OCI-LY3 (cell line): ENCODE results near the gene CLSTN2.

Source experiments
- EZH2phosphoT487 ChIP-seq: fragments of 200-600 bp; shearing (Covaris generic); IDR thresholded peaks from 2 replicates; pipeline ENCODE4 v1.6.1; 2018; ENCODE audit warnings: antibody characterized with exemption, mixed run types, low read depth
- TF ChIP-seq, protein P1 (sequence below): fragments of 200-600, 300-600 bp; sonication (generic); IDR thresholded peaks from 2 replicates; pipeline ENCODE4 v1.5.1; 2014; ENCODE audit warnings: antibody characterized with exemption, low read length, low read depth

DNA sequence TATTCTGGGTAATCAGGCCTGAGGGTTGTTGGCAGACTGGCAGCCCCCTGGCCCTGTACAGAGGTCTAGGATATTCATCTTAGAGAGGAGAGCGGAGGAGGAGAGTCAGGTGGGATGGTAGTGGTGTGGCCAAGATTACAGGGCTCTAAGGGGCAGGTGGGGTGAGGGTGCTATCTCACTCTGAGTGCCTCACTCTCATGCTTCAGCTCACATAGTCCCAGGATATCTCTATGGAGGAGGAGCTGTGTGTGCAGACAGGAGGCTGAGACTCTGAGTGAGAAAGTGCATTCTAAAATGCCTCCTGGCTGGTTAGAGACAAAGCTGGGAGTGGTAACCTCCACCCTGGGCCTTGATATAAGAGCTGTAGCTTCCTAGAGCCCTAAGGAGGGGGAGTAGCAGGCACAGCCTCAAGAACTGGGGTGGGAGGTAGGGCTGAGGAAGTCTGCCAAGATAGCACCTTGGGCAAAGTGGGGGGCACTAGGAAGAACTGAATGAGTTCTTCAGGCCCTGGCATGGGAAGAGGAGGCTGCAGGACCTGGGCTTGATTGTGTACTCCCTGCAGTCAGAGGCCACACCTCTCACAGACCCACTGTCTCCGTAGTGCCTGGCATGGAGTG, 39.9 kb downstream of the CLSTN2 start:
- TF ChIP-seq, protein P1, sequence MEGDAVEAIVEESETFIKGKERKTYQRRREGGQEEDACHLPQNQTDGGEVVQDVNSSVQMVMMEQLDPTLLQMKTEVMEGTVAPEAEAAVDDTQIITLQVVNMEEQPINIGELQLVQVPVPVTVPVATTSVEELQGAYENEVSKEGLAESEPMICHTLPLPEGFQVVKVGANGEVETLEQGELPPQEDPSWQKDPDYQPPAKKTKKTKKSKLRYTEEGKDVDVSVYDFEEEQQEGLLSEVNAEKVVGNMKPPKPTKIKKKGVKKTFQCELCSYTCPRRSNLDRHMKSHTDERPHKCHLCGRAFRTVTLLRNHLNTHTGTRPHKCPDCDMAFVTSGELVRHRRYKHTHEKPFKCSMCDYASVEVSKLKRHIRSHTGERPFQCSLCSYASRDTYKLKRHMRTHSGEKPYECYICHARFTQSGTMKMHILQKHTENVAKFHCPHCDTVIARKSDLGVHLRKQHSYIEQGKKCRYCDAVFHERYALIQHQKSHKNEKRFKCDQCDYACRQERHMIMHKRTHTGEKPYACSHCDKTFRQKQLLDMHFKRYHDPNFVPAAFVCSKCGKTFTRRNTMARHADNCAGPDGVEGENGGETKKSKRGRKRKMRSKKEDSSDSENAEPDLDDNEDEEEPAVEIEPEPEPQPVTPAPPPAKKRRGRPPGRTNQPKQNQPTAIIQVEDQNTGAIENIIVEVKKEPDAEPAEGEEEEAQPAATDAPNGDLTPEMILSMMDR: no peak
- no peak for TF ChIP-seq EZH2phosphoT487
